ENCODE results near the gene CLMN.

CLMN gene

GRCh38 chr14:95323361-95323760, 3.7 kb upstream of the CLMN start:
- no peak overlapping the region for H3K27ac ChIP-seq

GRCh38 chr14:95322651-95323050, 2.9 kb upstream of the CLMN start:
- Histone ChIP-seq H3K4me3 (no peak overlapping the region), H3K27ac (no peak overlapping the region)

More at GRCh38 chr14:95323361-95323760, 3.7 kb upstream of the CLMN start:
- H3K4me3 ChIP-seq, result no peak overlapping the region

GRCh38 chr14:95321693-95322455, 2.2 kb upstream of the CLMN start:
- Histone ChIP-seq H3K4me3 (no peak overlapping the region), H3K27ac (no peak overlapping the region)

- Histone ChIP-seq H3K27ac (peak overlapping the region in 5 of 21 experiments; percentile 7 to 74 (median 64)), H3K4me3 (no peak overlapping the region)
Observed at GRCh38 chr14:95320955-95321600, 1.4 kb upstream of the CLMN start.

- peak overlapping the region in 13 of 21 experiments; percentile 4 to 74 (median 57) for H3K27ac ChIP-seq
Observed at GRCh38 chr14:95320078-95320895, 579 bp upstream of the CLMN start.

DNA sequence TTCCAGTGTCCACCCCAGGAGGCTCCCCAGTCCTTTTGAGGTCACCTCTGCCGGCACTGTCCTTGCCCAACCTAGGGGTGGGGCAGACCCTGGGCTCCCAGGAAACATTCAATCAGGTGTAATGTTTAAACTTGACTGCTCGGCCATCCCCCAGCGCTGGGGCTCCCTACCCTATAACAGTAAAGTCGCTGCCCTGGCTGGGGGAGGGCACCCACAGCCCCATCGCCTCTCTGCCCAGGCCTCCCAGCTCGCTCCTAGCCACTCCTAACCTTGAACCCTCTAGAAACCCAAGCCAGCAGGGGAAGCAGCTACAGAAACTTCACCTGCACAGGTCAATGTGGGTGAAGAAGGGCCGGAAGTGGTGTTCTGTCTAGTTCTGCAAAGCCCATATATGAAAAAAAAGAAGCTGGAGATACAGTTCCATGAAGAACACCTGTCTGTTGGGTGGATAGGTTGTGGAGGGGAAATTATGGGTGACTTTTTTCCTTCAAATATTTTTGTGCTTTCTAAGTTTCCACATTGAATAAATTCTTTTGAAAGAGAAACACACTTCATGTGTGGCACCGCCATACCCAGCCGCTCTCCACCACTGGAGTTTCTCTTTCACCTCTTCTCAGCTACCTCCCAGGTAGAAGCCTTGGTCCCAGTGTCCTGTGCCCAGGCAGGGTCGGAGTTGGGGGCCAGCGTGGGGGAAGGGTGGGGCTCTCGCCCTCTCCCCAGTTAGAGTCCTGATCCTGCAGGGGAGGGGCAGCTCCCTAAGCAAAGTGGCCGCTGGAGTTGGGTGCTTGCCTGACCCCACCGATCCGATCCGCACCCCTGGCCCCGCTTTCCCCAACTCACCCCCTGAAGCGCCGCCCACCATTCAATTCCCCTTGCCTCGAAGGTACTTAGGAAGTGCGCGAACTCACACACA, 1.1 kb downstream of the CLMN start:
- peak overlapping the region in 5 of 21 experiments; percentile 35 to 82 (median 72) for H3K27ac ChIP-seq

More at GRCh38 chr14:95320078-95320895, 579 bp upstream of the CLMN start:
- H3K4me3 ChIP-seq, result peak overlapping the region; percentile 20 to 64 (median 31)

GRCh38 chr14:95317817-95318343, 1.8 kb downstream of the CLMN start:
- Histone ChIP-seq H3K4me3 (no peak overlapping the region), H3K27ac (no peak overlapping the region)

More for the DNA sequence above, 1.1 kb downstream of the CLMN start:
- H3K4me3 ChIP-seq, result peak overlapping the region; percentile 45 to 66 (median 57)

- no peak overlapping the region for H3K4me3 ChIP-seq
- no peak overlapping the region for H3K27ac ChIP-seq
Observed at GRCh38 chr14:95316821-95317220, 2.9 kb downstream of the CLMN start.

DNA sequence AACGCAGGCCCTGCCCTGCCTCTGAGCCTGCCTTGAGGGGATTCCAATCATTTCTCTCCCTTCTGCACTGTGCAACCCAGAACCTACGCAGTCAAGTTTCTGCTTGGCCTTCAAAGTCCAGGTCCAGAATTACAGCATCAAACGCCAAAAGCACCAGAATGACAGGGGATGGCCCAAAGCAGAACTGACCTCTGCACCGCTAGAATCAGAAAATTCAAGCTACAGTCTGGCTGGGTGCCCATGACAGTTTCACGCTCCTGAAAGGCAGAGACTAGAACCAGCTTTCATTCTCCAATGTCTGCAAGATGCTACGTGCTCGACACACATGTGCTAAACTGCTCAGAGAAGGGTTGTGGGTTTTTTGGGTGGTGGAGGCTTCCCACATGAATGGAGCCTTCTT, 4.1 kb downstream of the CLMN start:
- Histone ChIP-seq H3K27ac (no peak overlapping the region), H3K4me3 (no peak overlapping the region)

GRCh38 chr14:95315156-95315555, 4.6 kb downstream of the CLMN start:
- H3K27ac ChIP-seq, result peak overlapping the region in 2 of 21 experiments; percentile 15 to 36

GRCh38 chr14:95314609-95315008, 5.1 kb downstream of the CLMN start:
- H3K27ac ChIP-seq, result peak overlapping the region in 4 of 21 experiments; percentile 5 to 36 (median 19)

More at GRCh38 chr14:95315156-95315555, 4.6 kb downstream of the CLMN start:
- no peak overlapping the region for H3K4me3 ChIP-seq

GRCh38 chr14:95313707-95314106, 6.0 kb downstream of the CLMN start:
- Histone ChIP-seq H3K27ac (peak overlapping the region in 3 of 21 experiments; percentile 19 to 59 (median 40)), H3K4me3 (no peak overlapping the region)

More at GRCh38 chr14:95314609-95315008, 5.1 kb downstream of the CLMN start:
- H3K4me3 ChIP-seq, result no peak overlapping the region

- Histone ChIP-seq H3K4me3 (no peak overlapping the region), H3K27ac (peak overlapping the region in 3 of 21 experiments; percentile 19 to 59 (median 40))
Observed at GRCh38 chr14:95313190-95313589, 6.5 kb downstream of the CLMN start.

- Histone ChIP-seq H3K4me3 (no peak overlapping the region), H3K27ac (peak overlapping the region in 3 of 21 experiments; percentile 19 to 59 (median 40))
Observed at GRCh38 chr14:95312311-95312710, 7.4 kb downstream of the CLMN start.

GRCh38 chr14:95311752-95312151, 8.0 kb downstream of the CLMN start:
- peak overlapping the region in 3 of 21 experiments; percentile 19 to 59 (median 40) for H3K27ac ChIP-seq
- no peak overlapping the region for H3K4me3 ChIP-seq

- no peak overlapping the region for H3K27ac ChIP-seq
- no peak overlapping the region for H3K4me3 ChIP-seq
Observed at GRCh38 chr14:95310635-95311380, 8.9 kb downstream of the CLMN start.

- H3K4me3 ChIP-seq, result no peak overlapping the region
- H3K27ac ChIP-seq, result no peak overlapping the region
Observed at GRCh38 chr14:95309261-95310051, 10.3 kb downstream of the CLMN start.
